Hematopoietic multipotent progenitor cell treated with erythropoietin and hydrocortisone succinate and interleukin-3 and kit ligand, for 6 days (in vitro differentiated cells): Measurements from ENCODE around the gene SLC44A1.
A peak's percentile ranks its signal among the peaks of the same experiment; 100 is the strongest.

Experiments
- DNase-seq: peaks from one replicate; pipeline ENCODE4 v3.0.0-alpha.2; 2015

Gene SLC44A1

DNA sequence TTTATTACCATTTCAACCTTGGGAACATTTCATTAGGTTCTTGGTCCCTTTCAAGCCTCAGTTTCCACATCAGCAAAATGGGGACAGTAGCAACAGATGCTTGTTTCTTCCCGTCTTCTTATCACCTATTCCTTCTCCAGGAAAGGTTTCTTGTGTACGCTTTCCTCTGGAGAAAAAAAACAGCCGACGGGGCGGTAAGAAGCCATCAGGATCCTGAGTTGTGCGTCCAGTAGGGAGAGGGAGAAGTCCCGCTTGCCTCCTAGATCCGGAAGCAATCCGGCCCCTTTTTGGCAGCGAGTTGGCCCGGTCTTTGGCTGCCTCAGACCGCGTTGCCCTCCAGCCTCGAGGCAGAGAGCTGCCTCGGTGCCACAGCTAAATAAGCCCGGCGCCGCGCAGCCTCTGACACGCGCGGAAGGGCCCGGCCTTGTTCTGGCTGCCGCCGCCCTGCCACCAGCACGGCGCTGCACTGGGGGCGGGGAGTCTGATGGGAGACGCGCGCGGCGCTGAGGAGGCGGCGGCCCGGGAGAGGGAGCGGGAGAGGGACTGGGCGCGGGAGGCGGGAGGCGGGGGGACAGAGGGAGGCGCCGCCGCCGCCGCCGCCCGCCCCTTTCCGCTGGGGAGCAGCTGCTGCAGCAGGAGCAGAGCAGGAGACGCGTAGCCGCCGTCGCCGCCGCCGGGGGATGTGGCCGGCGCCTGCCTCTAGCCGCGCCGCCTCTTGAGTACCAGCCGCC, at the start of gene SLC44A1:
TSS of gene SLC44A1 (plus strand) at position 649 of the 731 bp plus-strand sequence. CDS start 218 bp downstream, outside the sequence.
- DNase-seq, result peak; percentile 97

GRCh38 chr9:105195259-105195658, 49.2 kb upstream of the SLC44A1 start:
- no peak for DNase-seq

- no peak for DNase-seq
These were observed 46.4 kb upstream of the SLC44A1 start for GRCh38 chr9:105198023-105198422.

DNA sequence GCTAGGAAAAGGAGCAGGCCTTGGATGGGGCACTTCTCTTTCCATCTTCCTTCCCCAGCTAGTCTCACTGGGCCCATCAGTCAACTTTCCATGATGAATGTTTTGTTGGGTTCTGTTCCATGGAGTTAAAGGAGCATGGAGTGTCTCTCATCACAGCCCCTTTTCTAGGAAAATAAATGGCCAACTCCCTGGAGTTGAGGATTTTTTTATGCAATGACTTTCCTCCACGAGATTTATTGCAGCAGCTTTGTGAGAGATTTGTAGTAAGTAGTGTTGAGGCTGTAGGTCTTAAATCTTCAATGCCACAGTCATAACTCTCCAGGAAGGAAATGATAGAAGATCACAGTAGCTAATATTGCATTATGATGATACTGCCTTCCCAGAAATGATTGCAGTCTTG, 45.6 kb upstream of the SLC44A1 start:
- DNase-seq, result no peak

DNA sequence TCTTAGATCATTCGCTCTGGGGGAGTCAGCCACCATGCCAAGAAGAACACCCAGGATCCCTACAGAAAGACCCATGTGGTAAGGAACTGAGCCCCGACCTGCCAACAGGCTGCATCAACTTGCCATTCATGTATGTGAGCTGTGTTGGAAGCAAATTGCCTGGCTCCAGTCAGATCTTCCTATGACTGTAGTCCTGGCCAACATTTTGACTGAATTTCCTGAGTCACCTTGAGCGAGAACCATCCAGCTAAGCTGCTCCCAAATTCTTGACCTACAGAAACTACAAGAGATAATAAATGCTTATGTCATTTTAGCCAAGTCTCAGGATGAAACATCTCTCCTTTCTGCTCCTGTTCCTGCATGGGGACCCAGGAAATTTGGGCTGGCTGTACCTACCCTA, 40.0 kb upstream of the SLC44A1 start:
- DNase-seq, result no peak

GRCh38 chr9:105205787-105206495, 38.5 kb upstream of the SLC44A1 start:
- DNase-seq, result no peak

GRCh38 chr9:105206496-105206820, 38.0 kb upstream of the SLC44A1 start:
- no peak for DNase-seq

GRCh38 chr9:105206821-105207699, 37.4 kb upstream of the SLC44A1 start:
- DNase-seq, result no peak

- peak; percentile 30 for DNase-seq
These were observed 27.8 kb upstream of the SLC44A1 start for GRCh38 chr9:105216440-105217178.

DNA sequence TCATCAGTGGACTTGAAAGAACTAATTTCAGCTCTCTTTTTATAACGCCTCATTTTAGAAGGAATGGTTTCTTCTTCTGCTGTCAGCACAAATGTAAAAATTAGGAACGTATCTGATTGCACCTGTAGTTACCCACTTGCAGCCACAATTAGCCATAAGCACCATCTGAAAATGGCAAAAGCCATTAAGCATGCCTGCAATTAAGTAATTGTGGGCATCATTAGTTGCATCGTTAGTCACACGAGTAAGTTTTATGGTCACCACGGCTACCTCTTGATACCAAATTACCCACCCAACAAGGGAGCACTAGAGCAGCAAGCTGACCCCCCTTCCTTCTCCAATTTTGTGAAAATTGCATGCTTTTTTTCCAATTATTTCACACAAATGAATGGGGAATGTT, 25.8 kb upstream of the SLC44A1 start:
- no peak for DNase-seq

- no peak for DNase-seq
These were observed 25.1 kb upstream of the SLC44A1 start for GRCh38 chr9:105219291-105219805.

DNA sequence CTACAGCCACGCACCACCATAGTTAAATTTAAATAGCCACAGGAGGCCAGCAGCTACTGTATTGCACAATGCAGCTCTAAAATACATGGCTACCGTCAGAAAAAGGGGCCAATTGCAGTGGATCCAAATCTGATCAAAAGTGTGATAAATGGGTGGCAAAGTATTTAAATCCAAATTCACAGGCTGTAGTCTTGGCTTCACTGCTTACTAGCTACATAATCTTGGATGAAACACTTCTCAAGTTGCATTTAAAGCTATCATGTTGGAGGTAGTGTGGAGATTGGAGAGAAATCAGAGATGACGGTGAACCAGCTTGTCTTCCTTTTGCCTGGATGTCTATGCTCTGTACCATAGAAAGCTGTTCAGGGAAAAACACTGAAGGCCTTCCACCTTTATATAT, 24.0 kb upstream of the SLC44A1 start:
- DNase-seq, result no peak

- DNase-seq, result no peak
These were observed 20.8 kb upstream of the SLC44A1 start for GRCh38 chr9:105223544-105224140.

GRCh38 chr9:105226055-105226454, 18.4 kb upstream of the SLC44A1 start:
- no peak for DNase-seq

DNA sequence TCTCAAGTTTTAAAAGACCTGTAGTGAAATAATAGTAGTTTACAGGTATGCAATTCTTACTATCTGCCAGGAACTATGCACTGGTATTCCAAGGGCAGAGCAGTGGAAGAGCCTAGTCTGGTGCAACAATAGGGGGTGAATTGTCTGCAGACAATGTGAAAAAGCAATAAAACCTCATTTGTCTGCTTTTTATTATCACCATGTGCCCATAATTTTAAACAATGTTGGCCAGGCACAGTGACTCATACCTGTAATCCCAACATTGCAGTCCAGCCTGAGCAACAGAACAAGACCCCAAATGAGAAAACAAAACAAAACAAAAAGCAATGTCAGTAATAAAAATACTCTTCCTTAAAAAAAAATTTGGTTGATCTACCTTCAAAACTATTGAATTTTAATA, 12.2 kb upstream of the SLC44A1 start:
- DNase-seq, result no peak

DNA sequence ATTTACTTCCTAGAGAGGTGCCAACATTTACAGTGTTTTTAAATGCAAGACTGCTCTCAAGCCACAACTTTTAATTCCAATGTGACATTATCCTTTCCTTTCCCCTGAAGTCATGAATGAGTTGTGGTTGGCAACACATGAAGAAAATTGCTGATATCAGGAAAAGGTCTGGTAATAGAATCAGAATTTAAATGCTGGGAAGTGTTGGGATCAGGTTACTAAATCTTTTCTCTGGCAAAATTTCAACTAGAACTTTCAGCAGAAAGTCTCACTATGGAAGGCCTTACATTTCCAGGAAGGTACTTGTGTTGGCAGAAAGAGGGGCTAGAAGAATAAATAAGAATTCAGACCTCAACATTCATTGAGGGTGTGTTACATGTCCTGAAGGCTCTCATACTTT, 10.6 kb upstream of the SLC44A1 start:
- no peak for DNase-seq

- DNase-seq, result no peak
These were observed 8.2 kb upstream of the SLC44A1 start for GRCh38 chr9:105236261-105236660.

DNA sequence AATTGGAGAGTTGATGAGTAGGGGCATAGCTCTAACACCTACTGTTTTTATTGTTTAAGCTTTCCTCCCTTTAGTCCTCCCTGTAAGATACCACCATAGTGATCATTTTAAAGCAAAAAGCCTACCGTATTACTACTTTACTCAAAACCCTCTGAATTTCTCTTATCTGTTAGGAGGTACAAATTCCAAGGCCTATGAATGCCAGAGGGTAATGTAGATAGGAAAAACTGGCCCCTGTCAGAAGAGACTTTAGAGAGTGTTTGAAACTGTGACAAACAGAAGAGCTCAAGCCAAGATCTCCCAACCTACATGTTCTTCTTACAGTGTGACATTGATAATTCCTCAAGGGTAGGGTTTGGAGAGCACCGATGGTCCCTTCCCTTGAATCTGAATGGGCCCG, 7.2 kb upstream of the SLC44A1 start:
- no peak for DNase-seq

- no peak for DNase-seq
These were observed 6.1 kb upstream of the SLC44A1 start for GRCh38 chr9:105238302-105238701.

DNA sequence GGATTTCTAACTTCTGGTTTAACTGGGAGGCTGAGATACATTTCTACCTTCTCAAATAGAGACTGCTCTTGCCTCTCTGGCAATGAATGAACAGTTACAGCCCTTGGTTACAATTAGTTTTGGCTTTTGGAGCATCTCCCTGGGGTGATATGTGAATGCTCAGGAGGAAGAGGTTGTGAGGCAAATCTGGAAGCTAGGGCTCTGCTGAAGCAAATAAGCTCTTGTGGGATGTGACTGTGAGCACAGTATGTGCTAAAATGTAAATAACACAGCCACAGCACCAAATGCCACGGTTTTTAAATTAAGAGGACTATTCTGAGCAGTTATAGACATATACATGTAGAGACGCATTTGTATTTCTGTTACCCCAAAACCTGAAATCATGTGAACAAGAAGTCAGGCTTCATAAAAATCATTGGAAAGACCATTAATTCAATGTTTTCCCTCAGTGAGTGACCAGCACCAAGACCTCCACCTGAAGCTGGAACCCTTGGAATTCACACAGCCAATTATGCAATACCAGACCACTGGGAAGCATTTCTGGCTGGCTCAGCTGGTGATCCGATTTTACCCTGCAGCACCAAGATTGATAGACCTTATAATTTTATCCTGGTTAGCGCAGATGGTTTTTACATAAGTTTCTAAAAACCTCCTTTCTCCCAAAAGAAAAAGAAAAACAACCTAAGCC, 3.0 kb upstream of the SLC44A1 start:
- DNase-seq, result no peak

- DNase-seq, result no peak
These were observed 2.4 kb upstream of the SLC44A1 start for GRCh38 chr9:105242062-105242461.

DNA sequence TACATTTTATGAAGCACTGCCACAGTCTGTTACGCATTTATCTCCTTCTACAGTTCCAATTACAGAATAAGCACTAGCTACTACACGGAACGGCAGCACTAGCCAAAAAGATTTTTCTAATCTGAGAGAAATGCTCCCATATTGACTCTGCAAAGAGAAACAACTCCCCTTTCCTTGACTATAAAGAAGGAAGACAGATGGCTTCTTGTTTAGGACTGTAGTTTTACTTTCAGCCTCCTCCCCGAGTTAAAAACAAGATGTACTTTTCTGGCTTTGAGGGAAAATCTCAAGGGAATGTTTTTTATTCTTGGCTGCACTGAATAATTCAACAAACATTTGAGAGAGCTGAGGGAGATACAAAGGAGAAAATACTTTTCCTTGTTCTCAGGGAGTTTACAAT, 1.9 kb upstream of the SLC44A1 start:
- DNase-seq, result no peak
